GM18508 (cell line): ENCODE measurements around the gene RNF144A.

Experiments used
- ATAC-seq: cut with Tn5 transposase; IDR thresholded peaks from one replicate; pipeline ENCODE4 v1.9.1; 2021; ENCODE audit warnings: moderate number of reproducible peaks; ENCODE audit not compliant: insufficient read depth, unreplicated experiment

RNF144A gene

DNA sequence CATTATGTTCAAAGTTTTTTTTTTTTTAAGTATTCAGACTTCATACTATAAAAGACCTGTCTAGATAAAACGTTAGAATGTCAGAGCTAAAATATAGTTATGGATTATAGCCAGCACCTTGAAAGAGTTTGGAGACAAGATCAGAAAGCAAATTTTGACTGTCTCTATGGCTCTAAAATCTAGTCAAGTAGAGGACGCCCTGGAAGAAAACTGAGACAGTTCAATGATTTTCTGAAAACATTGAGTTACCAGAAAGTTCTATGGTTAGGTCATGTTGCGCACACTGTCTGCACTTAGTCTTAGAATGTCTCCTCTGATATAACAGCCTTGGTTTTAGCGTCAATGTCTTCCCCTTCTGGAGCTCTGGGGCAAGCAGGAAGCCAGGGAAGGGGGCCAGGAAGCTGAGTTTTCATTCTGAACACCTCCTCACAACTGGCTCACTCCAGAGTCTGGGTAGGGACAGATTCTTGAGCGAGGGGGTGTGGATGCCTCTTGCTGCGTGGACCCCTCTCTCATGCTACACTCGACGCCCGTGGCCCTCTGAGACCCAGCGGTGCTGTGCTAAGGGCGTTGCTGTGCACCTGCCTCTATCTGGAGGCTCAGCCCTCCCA lies 99.5 kb downstream of the RNF144A start:
- ATAC-seq = no peak

DNA sequence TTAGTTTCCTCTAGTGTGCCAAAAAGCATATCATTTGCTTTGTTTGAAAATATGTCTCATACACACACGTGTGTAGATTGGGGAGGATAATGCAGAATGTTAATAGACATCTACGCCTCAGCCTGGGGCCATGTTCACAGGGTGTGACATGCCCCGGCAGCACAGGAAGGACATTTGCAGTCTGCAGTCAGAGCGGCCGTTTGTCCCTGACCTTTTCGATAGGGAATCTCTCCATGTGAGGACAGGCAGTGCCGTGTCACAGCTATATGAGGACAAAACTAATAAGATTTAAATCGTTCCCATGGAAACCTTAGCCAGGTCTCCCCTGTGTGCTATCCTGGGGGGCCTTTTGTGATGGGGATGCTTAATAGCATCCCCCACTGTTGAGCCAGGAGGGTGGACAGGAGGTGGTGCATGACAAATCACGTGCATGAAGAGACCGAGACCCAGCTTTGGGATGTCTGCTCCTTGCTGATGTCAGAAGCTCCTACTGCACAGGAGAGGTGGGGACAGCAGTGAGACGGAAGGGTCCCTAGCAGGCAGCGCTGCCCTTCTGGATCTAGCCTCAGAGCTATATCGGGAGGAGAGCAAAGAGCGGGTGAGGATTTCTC lies 100.6 kb downstream of the RNF144A start:
- ATAC-seq = no peak

DNA sequence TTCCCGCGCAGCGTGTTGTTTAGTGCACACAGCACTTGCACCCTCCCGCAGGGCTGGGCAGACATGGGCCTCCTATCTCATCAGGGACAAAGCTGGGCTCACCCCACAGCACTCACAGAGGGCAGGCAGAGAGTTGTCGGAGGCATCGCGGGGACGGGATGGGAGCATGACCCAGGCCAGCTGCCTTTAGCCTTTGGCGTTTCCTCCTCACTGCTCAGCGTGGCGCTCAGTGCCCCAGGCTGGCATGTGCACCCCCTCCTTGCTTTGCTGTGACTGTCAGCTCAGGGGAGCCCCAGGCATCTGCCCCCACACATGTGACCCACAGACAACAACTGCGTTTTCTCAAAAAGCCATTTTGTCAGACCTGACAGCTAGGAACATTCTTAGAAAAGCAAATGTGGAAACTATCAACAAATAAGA lies 101.1 kb downstream of the RNF144A start:
- ATAC-seq = no peak

GRCh38 chr2:7018767-7019166 lies 101.6 kb downstream of the RNF144A start:
- ATAC-seq = no peak

GRCh38 chr2:7019191-7019590 lies 102.0 kb downstream of the RNF144A start:
- ATAC-seq = no peak

GRCh38 chr2:7020059-7020458 lies 102.8 kb downstream of the RNF144A start:
- ATAC-seq = no peak

GRCh38 chr2:7020468-7020867 lies 103.3 kb downstream of the RNF144A start:
- no peak for ATAC-seq

- no peak for ATAC-seq
These were observed 103.8 kb downstream of the RNF144A start for GRCh38 chr2:7020939-7021470.

- ATAC-seq = no peak
These were observed 105.5 kb downstream of the RNF144A start for GRCh38 chr2:7022492-7023385.

- no peak for ATAC-seq
These were observed 106.3 kb downstream of the RNF144A start for GRCh38 chr2:7023542-7023941.

DNA sequence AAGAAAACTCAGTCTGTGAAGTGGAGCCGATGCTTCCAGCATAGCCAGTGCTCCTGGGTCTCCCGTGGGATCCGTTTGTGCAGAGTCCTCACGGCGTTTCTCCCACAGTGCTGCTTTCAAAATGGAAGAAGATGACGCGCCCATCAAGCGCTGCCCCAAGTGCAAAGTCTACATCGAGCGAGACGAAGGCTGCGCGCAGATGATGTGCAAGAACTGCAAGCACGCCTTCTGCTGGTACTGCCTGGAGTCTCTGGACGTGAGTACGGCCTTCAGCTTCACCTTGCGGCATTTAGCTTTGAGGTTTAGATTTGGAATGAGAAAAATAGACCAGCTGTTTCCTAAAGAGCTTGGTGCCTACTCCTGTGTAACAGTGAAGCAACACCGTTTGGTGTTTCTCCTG lies 107.0 kb downstream of the RNF144A start:
- no peak for ATAC-seq

DNA sequence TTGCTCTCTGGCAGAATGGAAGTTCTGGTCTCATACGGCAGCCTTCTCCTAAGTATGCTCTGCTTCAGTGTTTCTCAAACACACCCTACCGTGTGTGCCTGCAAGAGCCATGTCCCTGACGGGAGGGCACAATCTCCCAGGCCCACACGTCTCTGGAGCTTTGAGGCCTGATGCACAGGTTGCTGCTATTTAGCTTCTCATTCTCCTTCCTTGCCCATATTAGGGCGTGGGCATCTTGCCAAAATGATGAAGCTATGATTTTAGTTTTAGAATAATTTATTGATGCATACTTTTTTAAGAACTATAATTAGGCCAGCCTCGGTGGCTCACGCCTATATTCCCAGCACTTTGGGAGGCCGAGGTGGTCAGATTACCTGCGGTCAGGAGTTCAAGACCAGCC lies 107.9 kb downstream of the RNF144A start:
- ATAC-seq = no peak

DNA sequence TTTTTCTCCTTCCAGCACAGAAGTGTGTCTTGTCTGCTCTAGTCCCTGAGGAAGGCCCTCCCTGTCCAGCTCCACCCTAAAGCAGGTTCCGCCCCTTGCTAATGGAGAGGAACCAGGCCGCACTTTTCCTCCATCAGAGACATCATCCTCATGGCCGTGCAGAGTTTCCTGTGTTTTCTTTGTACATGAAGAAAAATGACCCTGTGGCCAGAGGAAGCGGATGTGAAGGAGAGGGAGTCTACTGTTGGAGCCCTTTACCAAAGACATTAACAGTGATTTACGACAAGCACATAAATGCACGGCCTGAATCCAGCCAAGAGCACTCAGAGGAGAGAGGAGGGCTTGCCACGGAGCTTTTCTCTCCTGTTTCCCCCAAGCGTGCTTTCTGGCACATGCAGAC lies 109.5 kb downstream of the RNF144A start:
- no peak for ATAC-seq

- ATAC-seq = no peak
These were observed 110.2 kb downstream of the RNF144A start for GRCh38 chr2:7027411-7027810.

GRCh38 chr2:7027956-7028655 lies 110.9 kb downstream of the RNF144A start:
- ATAC-seq = no peak

GRCh38 chr2:7028846-7029245 lies 111.6 kb downstream of the RNF144A start:
- no peak for ATAC-seq

GRCh38 chr2:7029291-7030059 lies 112.3 kb downstream of the RNF144A start:
- no peak for ATAC-seq

GRCh38 chr2:7030810-7031209 lies 113.6 kb downstream of the RNF144A start:
- no peak for ATAC-seq

- no peak for ATAC-seq
These were observed 114.5 kb downstream of the RNF144A start for GRCh38 chr2:7031547-7032245.
